GM19395 (cell line): ENCODE data around the gene RETREG1.
"Not testable (repeated sequence)": the region's sequence is repeated elsewhere in the genome, so short reads cannot be mapped to it uniquely, and the experiment has no call there.

Experiments used
- ATAC-seq: cut with Tn5 transposase; IDR thresholded peaks from one replicate; pipeline ENCODE4 v1.9.1; 2021; ENCODE audit warnings: mild to moderate bottlenecking, moderate library complexity; ENCODE audit not compliant: unreplicated experiment

The RETREG1 gene

GRCh38 chr5:16617274-16617968 lies 624 bp upstream of the RETREG1 start:
- ATAC-seq, result peak; percentile 12

GRCh38 chr5:16615741-16616535 lies 859 bp downstream of the RETREG1 start:
- peak; percentile 12 for ATAC-seq

GRCh38 chr5:16612007-16612406 lies 4.8 kb downstream of the RETREG1 start:
- no peak for ATAC-seq

- not testable (repeated sequence) for ATAC-seq
Measured at GRCh38 chr5:16610896-16611295, 5.9 kb downstream of the RETREG1 start.

GRCh38 chr5:16609412-16609811 lies 7.4 kb downstream of the RETREG1 start:
- ATAC-seq, result no peak

GRCh38 chr5:16606628-16607027 lies 10.2 kb downstream of the RETREG1 start:
- ATAC-seq, result no peak

GRCh38 chr5:16603701-16604100 lies 13.1 kb downstream of the RETREG1 start:
- ATAC-seq, result no peak

- no peak for ATAC-seq
Measured at GRCh38 chr5:16603295-16603694, 13.5 kb downstream of the RETREG1 start.

- ATAC-seq, result no peak
Measured at GRCh38 chr5:16602182-16602581, 14.6 kb downstream of the RETREG1 start.

- no peak for ATAC-seq
Measured at GRCh38 chr5:16600946-16601345, 15.9 kb downstream of the RETREG1 start.

- no peak for ATAC-seq
Measured at GRCh38 chr5:16600397-16600796, 16.4 kb downstream of the RETREG1 start.

GRCh38 chr5:16597946-16598694 lies 18.7 kb downstream of the RETREG1 start:
- no peak for ATAC-seq

GRCh38 chr5:16596581-16596940 lies 20.2 kb downstream of the RETREG1 start:
- ATAC-seq, result no peak

- no peak for ATAC-seq
Measured at GRCh38 chr5:16595881-16596580, 20.8 kb downstream of the RETREG1 start.

- no peak for ATAC-seq
Measured at GRCh38 chr5:16593628-16594027, 23.2 kb downstream of the RETREG1 start.

GRCh38 chr5:16593013-16593412 lies 23.8 kb downstream of the RETREG1 start:
- ATAC-seq, result no peak

- no peak for ATAC-seq
Measured at GRCh38 chr5:16592255-16592654, 24.5 kb downstream of the RETREG1 start.

- ATAC-seq, result no peak
Measured at GRCh38 chr5:16590685-16591084, 26.1 kb downstream of the RETREG1 start.

GRCh38 chr5:16589658-16590057 lies 27.1 kb downstream of the RETREG1 start:
- no peak for ATAC-seq

- no peak for ATAC-seq
Measured at GRCh38 chr5:16588434-16589214, 28.2 kb downstream of the RETREG1 start.
